CD4-positive, alpha-beta T cell treated with Interleukin-4 for 1 hour (primary cell): Measurements from ENCODE around the gene RBM4B.

Experiments used
- DNase-seq, 2 donors: peaks; one replicate each; pipeline ENCODE4 v3.0.0-alpha.2; 2020 to 2022

RBM4B gene

DNA sequence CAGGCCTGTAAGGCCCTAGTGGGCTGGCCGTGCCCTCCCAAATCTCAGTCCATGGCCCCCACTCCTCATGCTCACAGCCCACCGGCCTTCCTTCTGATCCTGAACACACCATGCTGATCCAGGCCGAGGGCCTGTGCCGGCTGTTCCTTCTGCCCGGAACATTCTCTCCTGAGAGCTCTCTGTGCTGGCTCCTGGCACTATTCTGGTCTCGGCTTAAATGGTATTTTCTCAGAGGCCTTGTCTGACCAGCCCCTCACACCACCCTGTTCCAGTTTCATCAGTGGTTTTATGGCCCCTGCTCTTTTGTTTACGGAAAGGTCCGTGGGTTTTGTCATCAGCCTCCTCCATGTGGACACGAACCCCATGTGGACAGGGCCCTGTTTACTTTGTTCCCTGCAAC is 29.3 kb upstream of the RBM4B start:
- DNase-seq = no peak

DNA sequence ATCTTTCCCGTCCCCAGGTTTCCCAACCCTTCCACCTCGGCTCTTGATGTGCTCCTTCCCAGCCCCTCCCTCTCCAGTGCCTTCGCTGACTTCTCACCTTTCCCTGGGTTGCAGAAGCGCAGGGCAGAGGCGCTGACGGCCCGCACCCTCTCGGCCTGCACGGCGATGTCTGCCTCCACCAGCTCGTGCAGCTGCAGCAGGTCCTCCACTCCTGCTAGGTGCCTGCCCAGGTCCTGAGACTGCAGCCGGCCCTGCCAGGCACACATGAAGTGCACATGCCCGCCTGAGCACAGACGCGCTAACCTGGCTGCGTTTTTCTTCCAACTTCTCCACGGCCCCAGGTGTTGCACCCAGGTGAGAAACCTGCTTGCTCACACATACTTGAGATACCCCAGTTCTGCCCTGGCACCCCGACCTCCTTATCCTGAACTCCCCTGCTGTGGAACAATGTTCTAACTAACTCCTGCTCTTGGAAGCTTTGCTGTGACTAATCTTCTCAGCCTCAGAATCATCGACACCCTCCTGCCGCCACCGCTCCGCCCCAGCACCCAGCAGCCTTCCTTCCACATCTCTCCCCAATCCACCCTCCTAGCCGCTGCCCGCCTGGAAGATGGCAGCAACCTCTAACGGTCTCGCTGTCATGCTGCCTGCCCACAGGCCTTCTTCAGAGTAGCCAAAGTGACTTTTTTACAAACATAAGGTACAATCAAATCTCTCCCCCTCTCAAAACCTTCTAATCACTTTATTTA is 28.1 kb upstream of the RBM4B start:
- no peak for DNase-seq

DNA sequence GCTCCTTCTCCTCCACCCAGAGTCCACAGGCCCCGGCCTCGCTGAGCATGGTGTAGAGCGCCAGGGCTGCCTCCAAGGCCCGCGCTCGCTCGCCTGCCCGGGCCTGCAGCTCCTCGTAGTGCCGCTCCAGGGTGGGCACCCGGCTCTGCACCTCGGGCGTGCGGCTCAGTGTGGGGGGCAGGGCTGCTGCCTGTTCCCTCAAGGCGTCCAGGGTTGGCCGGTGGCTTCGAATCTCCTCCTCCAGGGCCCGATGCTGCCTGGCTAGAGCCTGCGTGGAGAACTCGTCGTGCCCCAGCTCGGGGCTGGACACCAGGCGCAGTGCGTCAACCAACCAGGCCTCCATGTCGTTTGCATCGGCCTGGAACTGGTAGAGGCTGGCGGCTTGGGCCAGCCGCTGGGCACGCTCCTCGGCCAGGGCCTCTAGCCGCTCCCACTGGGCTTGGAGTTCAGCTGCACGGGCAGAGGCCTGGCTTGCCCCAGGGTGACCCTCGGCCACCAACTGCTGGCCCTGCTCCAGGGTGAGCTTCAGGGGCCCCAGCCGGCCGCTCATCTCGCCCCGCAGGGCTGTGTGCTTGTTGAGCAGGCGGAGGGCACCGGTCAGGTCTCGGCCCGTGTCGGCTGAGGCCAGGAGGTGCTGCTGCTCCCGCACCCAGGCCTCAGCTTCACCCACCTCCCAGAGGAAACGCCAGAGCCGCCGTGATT is 27.1 kb upstream of the RBM4B start:
- DNase-seq = no peak

DNA sequence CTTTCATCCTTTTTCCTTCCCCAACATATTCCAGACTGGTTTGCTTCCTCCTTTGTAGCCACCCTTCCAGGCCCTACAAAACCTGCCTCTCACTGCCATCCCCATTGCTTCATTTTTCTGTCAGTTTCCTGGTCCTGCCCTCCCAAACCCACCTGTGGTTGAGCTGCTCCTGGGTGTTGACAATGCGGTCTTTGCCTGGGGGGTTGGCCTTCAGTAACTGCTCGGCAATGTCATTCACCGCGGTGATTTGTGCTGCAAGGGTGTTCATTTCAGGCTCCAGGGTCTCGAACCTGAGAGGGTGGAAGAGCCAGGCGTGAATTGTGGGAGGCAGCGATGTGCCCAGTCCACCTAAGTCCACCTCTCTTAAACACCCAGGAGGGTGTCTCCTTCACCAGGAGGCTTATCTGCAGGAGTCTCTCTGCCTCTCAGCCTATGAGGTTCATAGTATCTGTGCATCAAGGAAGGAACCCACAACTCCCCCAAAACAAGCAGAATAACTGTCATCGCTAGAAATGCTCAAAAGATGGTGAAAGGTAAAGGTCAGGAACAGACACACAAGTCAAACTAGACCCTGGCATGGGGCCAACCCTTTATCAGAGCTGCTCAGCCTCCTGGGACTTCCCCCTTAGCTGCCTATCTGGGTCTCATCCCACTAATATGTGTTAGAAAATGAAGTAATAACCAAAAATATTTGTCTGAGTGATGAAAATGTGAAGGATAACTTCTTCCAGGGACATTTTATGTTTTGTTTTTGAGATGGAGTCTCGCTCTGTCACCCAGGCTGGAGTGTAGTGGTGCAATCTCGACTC is 23.9 kb upstream of the RBM4B start:
- DNase-seq = no peak

DNA sequence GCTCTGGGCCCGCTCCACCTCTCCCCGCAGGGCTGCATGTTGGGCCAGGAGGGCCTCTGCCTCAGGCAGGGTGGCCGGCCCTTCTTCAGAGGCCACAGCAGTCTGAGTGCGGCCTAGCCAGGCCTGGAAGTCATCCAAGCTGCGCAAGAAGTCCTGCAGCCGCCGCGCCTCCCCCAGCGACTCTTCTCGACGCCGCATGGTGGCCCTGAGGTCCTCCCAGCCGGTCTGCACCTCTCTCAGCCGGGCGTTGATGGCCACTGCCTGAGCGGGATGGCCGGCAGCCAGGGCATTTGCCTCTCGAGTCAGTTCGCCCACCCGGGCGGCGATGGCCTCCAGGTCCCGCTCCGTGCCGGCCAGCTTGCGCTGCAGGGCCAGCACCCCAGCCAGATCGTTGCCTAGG is 23.1 kb upstream of the RBM4B start:
- no peak for DNase-seq

DNA sequence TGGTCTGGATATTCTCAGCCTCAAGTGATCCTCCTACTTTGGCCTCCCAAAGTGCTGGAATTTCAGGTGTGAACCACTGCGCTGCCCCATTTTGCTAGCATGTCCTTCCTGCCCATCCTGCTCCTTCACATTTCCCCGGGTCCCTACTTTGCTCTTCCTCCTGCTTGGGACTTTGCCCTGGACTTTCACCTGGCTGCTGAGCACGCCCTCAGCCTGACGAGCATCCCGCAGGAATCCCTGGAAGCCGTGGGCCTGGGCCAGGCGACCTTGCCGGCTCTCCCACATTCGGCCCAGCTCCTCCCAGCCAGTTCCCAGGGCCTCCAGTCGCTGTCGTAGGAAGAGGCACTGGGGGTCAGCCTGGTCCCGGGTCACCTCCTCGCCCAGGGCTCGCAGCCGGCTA is 22.6 kb upstream of the RBM4B start:
- DNase-seq = no peak

DNA sequence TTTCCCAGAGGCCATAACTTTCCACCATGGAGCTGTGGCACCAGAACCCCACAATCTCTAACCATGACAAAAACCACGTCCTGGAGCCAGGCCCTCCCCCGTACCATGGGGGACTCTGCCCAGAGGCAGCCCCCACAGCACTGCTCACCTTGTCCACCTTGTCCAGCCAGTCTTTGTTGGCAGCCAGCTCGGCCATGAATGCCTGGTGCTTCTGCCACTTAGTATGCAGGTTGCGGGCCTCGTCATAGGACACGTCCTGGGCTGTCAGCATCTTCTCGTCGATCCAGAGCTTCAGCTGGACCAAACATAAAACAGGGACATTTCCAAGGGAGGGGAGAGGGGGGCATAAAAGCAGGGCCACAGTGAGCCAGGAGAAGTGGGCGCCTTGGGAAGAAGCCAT is 20.8 kb upstream of the RBM4B start:
- no peak for DNase-seq

DNA sequence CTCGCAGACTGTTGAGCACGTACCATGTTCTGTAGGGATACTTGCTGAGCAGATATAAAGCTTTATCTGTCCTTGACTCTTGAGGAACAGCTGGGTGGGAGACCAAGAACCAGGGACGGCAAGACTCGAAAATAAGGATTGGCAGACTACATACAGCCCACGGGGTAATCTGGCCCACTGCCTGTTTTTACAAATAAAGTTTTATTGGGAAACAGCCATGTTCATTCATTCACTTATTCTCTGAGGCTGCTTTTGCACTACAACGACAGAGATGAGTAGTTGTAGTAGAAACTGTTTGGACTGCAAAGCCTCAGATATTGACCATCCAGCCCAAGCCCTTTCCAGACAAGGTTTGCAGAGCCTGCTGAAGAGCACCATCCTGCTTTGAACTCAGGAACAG is 20.3 kb upstream of the RBM4B start:
- DNase-seq = no peak

DNA sequence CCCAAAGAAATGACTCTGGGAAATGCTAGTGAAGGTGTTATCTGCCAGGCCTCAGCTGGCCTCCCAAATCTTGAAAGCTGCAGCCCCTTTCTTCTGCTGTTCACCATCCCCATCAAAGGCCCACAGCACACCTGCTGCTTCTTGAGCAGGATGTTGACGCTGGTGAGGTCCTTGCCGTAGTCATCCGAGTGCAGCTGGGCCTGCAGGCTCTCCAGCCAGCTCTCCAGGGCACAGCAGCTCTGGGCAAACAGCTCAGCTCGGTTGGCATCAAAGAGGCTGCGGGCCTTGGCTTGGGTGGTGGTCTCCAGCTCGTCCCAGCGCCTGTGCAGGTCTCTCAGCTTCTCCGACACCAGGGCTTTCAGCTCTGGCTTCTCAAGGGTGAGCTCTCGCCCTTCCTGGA is 18.5 kb upstream of the RBM4B start:
- DNase-seq = no peak

DNA sequence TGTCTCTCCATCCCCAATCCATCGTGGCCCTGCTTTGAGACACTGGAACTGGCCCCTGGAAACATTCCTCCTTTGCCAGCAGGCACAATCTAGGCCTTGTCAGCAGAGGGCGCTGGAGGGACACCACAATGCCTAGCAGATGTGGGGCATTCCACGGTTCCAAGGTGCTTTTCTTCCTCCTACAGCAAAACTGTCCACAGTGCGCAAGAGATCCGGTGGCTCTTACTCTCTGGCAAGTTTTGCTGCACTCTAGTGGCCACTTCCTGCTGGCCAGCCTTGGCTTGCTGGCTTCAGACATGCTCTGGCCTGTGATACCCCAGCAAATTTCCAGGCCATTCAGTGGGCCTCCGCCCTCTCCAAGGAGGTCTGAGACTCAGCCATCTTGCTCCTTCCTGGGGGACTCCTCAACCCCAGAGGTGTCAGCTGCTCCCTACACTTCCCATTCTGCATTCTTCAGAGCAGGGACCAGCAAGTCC is 17.1 kb upstream of the RBM4B start:
- DNase-seq = peak; percentile 83 to 84

DNA sequence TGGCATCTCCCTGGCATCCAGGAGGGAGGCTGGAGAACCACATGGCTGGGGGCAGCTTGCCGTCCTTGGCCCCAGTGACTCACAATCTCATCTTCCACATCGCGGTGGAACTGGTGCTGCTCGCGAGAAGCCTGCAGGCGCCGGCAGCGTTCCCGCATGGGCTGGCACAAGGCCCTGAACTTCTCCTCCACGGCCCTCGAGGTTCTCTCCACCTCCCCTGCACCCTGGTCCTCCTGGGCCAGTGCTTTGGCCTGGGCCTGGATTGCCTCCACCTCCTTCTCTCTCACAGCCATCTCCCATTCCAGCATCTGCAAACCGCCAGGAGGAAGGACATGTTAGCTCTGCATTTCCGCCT is 16.3 kb upstream of the RBM4B start:
- no peak for DNase-seq

DNA sequence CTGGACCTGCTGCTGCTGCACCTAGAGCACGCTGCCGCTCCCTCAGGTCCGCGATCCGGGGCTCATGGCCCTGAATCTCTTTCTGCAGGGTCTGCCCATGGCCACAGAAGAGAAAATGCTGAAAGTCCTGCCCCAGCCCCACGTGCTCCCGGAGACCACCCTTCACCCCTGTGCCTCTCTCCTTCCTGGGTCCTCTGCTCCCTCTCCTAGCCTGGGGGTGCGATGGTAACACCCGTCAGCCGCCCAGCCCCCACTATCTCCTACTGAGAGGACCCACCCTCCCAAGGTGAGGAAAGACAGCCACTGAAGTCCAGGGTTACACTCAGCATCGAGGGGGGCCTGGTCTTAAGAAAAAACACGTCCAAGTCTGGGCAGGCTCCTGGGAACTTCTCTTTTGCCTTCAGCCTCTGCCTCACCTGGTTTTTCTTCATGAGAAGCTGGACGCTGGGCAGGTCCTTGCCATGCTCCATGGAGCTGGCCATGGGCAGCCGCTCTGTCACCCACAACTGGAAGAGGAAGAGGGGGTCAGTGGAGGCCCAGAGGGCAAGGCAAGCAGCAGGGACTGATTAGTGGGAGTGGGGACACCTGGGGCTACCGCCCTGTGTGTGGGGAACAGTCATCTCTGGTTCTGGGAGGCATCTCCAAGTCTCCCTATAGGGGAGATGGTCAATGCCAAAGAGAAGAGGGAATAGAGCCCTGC is 15.8 kb upstream of the RBM4B start:
- DNase-seq = no peak

DNA sequence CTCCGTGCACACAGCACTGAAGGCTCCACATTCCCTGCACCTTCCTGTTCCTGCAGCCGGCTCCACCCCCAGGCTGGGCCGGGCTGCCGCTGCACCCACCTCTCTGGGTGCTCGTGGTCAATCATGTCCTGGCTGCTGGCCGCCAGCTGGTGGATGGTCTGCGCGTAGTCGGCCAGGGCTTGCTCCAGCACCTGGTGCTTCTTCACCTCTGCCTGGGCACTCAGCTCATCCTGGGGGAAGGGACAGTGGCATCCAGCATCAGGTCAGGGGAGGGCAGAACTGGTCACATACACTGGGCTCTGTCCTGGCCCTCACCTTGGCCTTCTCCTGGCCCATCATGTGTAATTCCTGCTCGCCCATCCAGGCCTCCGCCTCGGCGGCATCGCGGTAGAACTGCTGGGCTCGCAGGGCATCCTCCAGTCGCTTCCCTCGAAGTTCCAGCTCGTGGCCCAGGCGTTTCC is 15.2 kb upstream of the RBM4B start:
- no peak for DNase-seq

DNA sequence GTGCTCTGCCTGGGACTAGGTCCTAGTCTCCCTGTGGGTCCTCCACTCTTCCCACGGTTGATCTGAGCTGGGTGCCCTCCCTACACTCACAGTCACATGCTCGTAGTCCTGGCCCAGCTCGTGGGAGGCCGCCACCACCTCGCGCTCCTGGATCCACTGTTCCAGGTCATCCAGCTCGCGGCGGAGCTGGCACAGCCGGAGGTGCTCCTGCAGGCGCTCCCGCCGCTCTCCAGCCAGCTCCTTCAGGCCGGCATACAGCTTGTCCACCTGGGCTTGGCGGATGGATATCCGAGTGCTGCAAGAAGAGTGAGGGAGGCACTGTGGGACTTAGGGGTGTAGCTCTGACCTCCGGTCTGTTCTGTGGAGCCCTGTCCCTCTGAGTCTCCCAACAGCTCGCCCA is 14.8 kb upstream of the RBM4B start:
- DNase-seq = no peak

DNA sequence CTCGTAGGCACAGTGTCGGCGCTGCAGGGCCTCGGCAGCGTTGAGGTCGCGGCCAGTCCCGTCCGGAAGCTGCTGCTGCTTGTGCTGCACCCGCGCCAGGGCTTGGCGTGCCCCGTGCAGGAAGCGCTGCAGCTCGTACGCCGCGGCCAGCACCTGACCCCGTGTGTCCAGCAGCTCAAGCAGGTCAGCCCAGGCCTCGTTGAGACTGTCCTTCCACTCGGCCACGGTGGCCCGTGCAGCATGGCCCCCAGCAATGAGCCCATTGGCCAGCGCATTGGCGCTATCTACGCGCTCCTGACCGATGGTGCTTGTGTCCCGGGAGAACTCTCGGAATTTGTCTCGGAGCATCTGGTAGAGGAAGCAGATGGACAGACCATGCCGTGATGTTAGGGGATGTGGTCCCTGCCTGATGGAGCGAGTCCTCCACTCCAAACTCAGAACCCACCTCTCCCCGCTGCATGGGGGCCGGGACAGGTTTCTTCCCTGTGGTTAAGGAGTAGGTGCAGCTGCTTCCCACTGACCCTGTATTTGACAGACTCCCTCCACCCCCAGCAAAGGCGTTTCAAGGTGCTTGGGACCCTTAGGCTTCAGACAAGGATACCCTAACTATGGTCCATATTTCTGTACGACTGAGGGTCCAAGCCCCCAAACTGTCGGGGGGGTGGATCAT is 13.8 kb upstream of the RBM4B start:
- DNase-seq = no peak

DNA sequence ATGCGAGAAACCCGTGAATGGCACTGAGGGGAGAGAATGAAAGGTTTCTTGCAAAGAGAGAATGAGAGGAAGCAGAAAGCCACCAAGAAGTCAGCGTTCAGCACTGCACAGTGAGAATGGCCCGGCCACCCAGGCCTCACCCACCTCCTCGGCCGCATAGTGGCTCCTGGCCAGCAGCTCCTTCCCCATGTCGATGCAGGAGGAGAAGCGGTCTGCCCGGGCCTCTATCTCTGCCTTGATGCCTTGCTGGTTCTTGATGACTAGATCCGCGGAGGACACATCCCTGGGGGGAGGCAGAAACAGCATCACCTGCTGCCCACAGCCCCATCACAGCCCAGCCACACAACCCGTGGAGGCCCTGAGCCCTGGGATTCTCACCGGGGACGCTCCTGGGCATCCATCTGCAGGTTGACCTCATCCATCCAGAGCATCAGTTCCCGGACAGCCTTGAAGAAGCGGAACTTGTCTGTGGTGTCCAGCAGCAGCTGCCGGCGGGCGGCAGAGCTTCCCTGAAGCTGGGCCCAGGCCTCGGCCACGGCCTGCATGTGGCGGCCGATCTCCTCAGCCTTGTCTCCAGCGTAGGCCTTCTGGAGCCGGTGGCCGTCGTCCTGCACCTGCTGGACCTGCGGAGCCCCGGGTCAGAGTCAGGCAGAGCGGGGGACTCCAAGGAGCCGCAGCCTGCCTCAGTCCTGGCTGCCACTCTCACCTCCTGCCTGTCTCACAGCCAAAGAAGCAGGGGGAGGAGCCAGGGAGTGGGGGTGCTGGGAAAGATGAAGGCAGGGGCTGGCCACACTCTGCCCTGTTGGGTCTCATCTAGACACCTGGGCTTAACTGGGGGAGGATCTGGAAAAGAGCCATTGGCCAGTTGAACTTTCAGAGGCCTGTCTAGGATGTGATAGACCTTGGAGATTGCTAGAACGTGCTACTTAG is 12.2 kb upstream of the RBM4B start:
- DNase-seq = no peak

DNA sequence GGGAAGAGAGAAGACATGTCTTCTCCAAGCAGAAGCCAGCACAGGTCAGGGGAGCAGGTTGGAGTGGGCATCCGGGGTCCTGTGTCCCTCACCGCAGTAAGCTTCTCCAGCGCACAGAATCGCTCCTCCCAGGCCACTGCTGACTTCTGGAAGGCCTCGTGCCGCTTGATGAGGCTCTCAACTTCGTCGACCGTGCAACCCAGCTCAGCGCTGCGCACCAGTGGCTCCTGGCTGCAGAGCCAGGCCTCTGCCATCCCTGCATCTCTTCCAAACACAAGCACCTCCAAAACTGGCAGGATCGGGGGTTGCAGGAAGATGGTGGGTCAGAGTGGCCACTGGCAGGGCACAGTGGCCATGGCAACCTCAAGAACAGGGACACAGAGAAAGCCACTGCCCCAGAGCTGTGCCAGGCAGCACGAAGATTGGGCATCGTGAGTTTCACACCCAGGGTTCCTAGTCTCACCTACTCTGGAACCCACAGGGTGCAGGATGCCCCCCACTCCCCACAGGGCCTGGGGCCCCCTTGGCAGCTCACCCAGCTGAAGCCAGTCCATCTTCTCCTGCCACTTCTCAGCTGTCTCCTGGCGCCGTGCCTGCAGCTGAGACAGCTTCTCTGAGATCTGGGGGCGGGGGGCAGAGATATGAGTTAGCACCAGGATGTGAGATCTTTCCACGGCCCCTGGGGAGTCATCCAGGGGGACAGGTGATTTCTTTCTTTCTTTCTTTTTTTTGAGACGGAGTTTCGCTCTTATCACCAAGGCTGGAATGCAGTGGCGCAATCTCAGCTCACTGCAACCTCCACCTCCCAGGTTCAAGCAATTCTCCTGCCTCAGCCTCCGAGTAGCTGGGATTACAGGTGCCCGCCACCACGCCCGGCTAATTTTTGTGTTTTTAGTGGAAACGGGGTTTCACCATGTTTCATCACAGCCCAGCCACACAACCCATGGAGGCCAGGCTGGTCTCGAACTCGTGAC is 11.2 kb upstream of the RBM4B start:
- DNase-seq = no peak

DNA sequence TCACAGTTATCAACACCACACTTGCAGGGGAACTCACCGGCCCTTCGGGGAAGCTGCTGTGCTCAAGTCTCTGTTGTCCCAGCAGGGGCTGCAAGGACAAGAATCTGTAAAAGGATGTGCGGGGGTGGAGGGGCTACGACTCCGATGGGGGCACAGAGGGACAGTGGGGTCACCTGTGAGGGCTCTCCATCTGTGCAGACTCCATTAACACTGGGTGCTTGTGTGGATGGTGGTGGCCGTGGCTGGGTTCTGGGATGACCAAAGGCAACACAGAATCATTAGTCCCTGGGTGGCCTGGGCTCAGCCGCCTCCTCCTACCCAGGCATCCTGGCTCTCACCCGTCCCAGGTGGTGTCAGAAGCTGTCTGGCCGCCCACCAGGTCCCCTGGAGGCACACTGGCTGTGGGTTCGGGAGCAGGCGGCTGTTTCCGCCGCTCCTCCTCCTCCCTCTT is 10.2 kb upstream of the RBM4B start:
- DNase-seq = no peak

DNA sequence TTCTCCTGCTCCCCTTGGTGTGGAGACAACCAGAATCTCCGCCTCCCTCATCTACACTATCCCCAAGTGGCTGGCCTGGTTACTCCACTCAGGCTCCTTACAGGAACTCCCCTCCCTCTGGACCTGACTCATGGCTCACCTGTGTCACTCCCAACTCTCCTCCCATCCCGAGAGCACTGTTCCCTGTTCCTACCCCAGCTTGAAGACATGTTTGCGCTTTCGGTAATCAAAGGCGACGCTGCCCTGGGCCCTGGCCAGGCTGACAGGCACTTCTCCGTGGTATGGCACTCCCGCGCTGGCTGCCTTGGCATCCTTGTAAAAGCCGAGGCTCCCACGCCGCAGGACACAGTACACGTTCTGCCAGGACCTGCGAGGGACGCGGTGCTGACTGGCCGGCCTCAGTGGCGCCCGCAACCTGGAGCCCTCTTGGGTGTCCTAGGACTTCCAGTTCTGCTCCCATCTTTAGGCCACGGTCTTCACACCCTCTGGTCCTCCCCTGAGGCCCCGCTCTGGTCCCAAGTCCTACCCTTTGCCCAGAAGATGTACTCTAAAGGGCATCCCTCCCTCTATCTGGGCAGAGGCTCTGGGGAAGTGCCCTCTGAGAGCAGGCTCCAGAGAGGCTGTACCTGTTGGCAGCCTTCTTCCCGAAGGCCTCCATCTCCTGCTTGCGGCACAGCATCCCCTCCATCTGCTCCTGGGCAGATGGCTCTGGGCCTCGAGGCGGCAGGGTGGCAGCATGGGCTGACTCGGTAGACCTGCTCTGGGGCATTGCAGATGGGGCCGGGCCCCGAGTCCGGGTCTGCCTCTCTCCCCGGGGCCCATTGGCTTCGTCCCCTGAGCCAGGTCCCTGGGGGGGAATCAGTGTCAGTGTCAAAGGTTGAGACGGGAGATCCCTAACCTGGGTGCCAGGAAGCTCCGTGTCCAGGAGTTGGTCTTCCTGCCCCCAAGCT is 9.4 kb upstream of the RBM4B start:
- DNase-seq = no peak
